Natural killer cell (primary cell): Measurements from ENCODE around the gene TBCA. TPM values are rescaled to one million over a fixed set of nuclear protein-coding genes. Genes with fewer than 3 reads are reported as not detected.

ENCODE experiments used
- ATAC-seq, 3 donors: fragments of 150-1000 bp in 2 of 3; fragments of 200-7000 bp in 1 of 3; cut with Tn5 transposase; 1 replicate in 1 of 3; 2 replicates in 2 of 3; pipeline ENCODE4 v1.10.0; 2021; ENCODE audit warnings: mild to moderate bottlenecking in 2 of 3, moderate library complexity in 2 of 3
- DNase-seq, 2 donors: peaks; one replicate each; pipeline versions ENCODE4 v3.0.0 to v3.0.0-alpha.2; 2013 to 2021; ENCODE audit warnings: mixed read lengths in 1 of 2
- H3K27ac ChIP-seq: one replicate; pipeline ENCODE4 v1.5.1; 2013; ENCODE audit warnings: mild to moderate bottlenecking, low read length
- H3K27me3 ChIP-seq: one replicate; pipeline ENCODE4 v1.6.1; 2013; ENCODE audit warnings: low read length; ENCODE audit not compliant: control insufficient read depth, insufficient read depth
- H3K36me3 ChIP-seq: one replicate; pipeline ENCODE4 v1.6.1; 2013; ENCODE audit warnings: low read length; ENCODE audit not compliant: control insufficient read depth, insufficient read depth
- H3K4me1 ChIP-seq: one replicate; pipeline ENCODE4 v1.6.1; 2013; ENCODE audit warnings: low read length; ENCODE audit not compliant: control insufficient read depth, insufficient read depth
- H3K4me3 ChIP-seq: one replicate; pipeline ENCODE4 v1.5.1; 2013; ENCODE audit warnings: low read length
- H3K9me3 ChIP-seq: one replicate; pipeline ENCODE4 v1.6.1; 2013; ENCODE audit warnings: low read length; ENCODE audit not compliant: control insufficient read depth, insufficient read depth
- H3K27ac Mint-ChIP-seq, 2 donors: one replicate each; pipeline ENCODE4 v1.8.0; 2022; ENCODE audit warnings: mild to moderate bottlenecking in 2 of 2, mixed read lengths in 2 of 2, moderate library complexity in 1 of 2
- H3K27me3 Mint-ChIP-seq, 2 donors: one replicate each; pipeline ENCODE4 v1.8.0; 2022; ENCODE audit warnings: low read depth in 2 of 2, mixed read lengths in 2 of 2
- H3K36me3 Mint-ChIP-seq: one replicate; pipeline ENCODE4 v1.8.0; 2022; ENCODE audit warnings: mixed read lengths
- H3K4me1 Mint-ChIP-seq, 2 donors: one replicate each; pipeline ENCODE4 v1.8.0; 2022; ENCODE audit warnings: mixed read lengths in 2 of 2
- H3K4me3 Mint-ChIP-seq: one replicate; pipeline ENCODE4 v1.8.0; 2022; ENCODE audit warnings: mild to moderate bottlenecking, moderate library complexity, mixed read lengths
- H3K9me3 Mint-ChIP-seq, 2 donors: one replicate each; pipeline ENCODE4 v1.8.0; 2022; ENCODE audit warnings: mixed read lengths in 2 of 2
- CTCF ChIP-seq: fragments of 200-600 bp; IDR thresholded peaks from one replicate; pipeline ENCODE4 v1.8.0; 2022; ENCODE audit warnings: antibody characterized with exemption
- WGBS: methylation state at CpG from one replicate; pipeline ENCODE4 v1.1.7; 2013; ENCODE audit warnings: missing lambda C conversion rate; ENCODE audit not compliant: insufficient coverage; 5-methylcytosine and 5-hydroxymethylcytosine counted together
- intact Hi-C: fragments of 100-400 bp; cut with micrococcal nuclease; formaldehyde crosslinking; loops from one replicate; pipeline ENCODE4 v1.14.2; 2022
- total RNA-seq, 4 donors: library from RNA; stranded (reverse); fragments of 120-200 nt in 1 of 4; gene quantifications; one replicate each; pipeline versions ENCODE4 v1.2.3 to v1.2.4, GENCODE V29; 2013 to 2022

Gene TBCA
- total RNA-seq, 3 donors from 2014 or later (not counting 1 experiment from before 2014, with no cell fraction given) = 65.0 to 72.3 (median 70.7) TPM

GRCh38 chr5:77797136-77797535 is 21.0 kb upstream of the TBCA start:
- WGBS = no CpG with 5 or more reads among the region's 1 CpG
- no peak overlapping the region for H3K27ac ChIP-seq
- Mint-ChIP-seq H3K4me3 (no peak overlapping the region), H3K9me3 (peaks cover 0 to 2% of the 10 kb centered on the region in 2 donors), H3K27ac (no peak overlapping the region), H3K4me1 (peaks cover 0 to 5% of the 10 kb centered on the region in 2 donors), H3K36me3 (no peaks in the 10 kb centered on the region), H3K27me3 (peaks cover 23 to 69% of the 10 kb centered on the region in 2 donors)
- H3K4me1 ChIP-seq = no peaks in the 10 kb centered on the region
- H3K27me3 ChIP-seq = peaks cover 20% of the 10 kb centered on the region
- DNase-seq = no peak
- TF ChIP-seq CTCF = no peak
- H3K9me3 ChIP-seq = no peaks in the 10 kb centered on the region
- intact Hi-C loops = no loop called here
- no peaks in the 10 kb centered on the region for H3K36me3 ChIP-seq
- ATAC-seq = no peak
- H3K4me3 ChIP-seq = no peak overlapping the region

GRCh38 chr5:77795846-77796245 is 19.7 kb upstream of the TBCA start:
- WGBS = no CpG with 5 or more reads among the region's 3 CpGs
- Mint-ChIP-seq H3K27me3 (peaks cover 27 to 74% of the 10 kb centered on the region in 2 donors), H3K36me3 (no peaks in the 10 kb centered on the region)

GRCh38 chr5:77795268-77795667 is 19.1 kb upstream of the TBCA start:
- Histone ChIP-seq H3K4me1 (no peaks in the 10 kb centered on the region), H3K36me3 (no peaks in the 10 kb centered on the region), H3K27ac (no peak overlapping the region), H3K27me3 (peaks cover 20% of the 10 kb centered on the region), H3K9me3 (no peaks in the 10 kb centered on the region), H3K4me3 (no peak overlapping the region)
- ATAC-seq = no peak
- Mint-ChIP-seq H3K36me3 (no peaks in the 10 kb centered on the region), H3K9me3 (peaks cover 0 to 2% of the 10 kb centered on the region in 2 donors), H3K4me1 (peaks cover 0 to 5% of the 10 kb centered on the region in 2 donors), H3K27me3 (peaks cover 27 to 69% of the 10 kb centered on the region in 2 donors), H3K27ac (no peak overlapping the region), H3K4me3 (no peak overlapping the region)
- no peak for TF ChIP-seq CTCF
- no CpG with 5 or more reads among the region's 2 CpGs for WGBS
- DNase-seq = no peak
- intact Hi-C loops = no loop called here

More at GRCh38 chr5:77795846-77796245, 19.7 kb upstream of the TBCA start:
- Mint-ChIP-seq H3K4me3 (no peak overlapping the region), H3K27ac (no peak overlapping the region), H3K4me1 (peaks cover 0 to 5% of the 10 kb centered on the region in 2 donors), H3K9me3 (peaks cover 0 to 2% of the 10 kb centered on the region in 2 donors)
- intact Hi-C loops = no loop called here
- Histone ChIP-seq H3K27ac (no peak overlapping the region), H3K27me3 (peaks cover 20% of the 10 kb centered on the region), H3K4me1 (no peaks in the 10 kb centered on the region), H3K4me3 (no peak overlapping the region), H3K36me3 (no peaks in the 10 kb centered on the region), H3K9me3 (no peaks in the 10 kb centered on the region)
- no peak for ATAC-seq
- DNase-seq = no peak
- TF ChIP-seq CTCF = no peak

- no peaks in the 10 kb centered on the region for H3K4me1 ChIP-seq
- no peaks in the 10 kb centered on the region for H3K9me3 ChIP-seq
- peaks cover 7% of the 10 kb centered on the region for H3K27me3 ChIP-seq
- DNase-seq (no peak), ATAC-seq (no peak)
- H3K4me3 ChIP-seq = no peak overlapping the region
- intact Hi-C loops = no loop called here
- no peak for TF ChIP-seq CTCF
- no peak overlapping the region for H3K27ac Mint-ChIP-seq
- H3K27me3 Mint-ChIP-seq = peaks cover 14 to 47% of the 10 kb centered on the region in 2 donors
- no peak overlapping the region for H3K4me3 Mint-ChIP-seq
- H3K36me3 Mint-ChIP-seq = no peaks in the 10 kb centered on the region
- 89% methylated on average over 2 of the region's 2 CpGs for WGBS
- H3K9me3 Mint-ChIP-seq = peaks cover 0 to 2% of the 10 kb centered on the region in 2 donors
- H3K4me1 Mint-ChIP-seq = no peaks in the 10 kb centered on the region
- no peak overlapping the region for H3K27ac ChIP-seq
- H3K36me3 ChIP-seq = no peaks in the 10 kb centered on the region
Measured at GRCh38 chr5:77791926-77792325, 15.8 kb upstream of the TBCA start.
